K562 (cell line): Measurements from ENCODE around the gene CUL9. TPM values are rescaled to one million over a fixed set of nuclear protein-coding genes. Genes with fewer than 3 reads are reported as not detected.

Experiments
- ARID1B ChIP-seq: fragments of 450-650 bp; IDR thresholded peaks from 2 replicates; pipeline ENCODE4 v1.6.1; 2016; ENCODE audit warnings: antibody characterized with exemption, mild to moderate bottlenecking, inconsistent platforms
- ARID2 ChIP-seq: fragments of 450-650 bp; IDR thresholded peaks from 2 replicates; pipeline ENCODE4 v1.6.1; 2017; ENCODE audit warnings: antibody characterized with exemption, mild to moderate bottlenecking
- CHAMP1 ChIP-seq: fragments of 450-650 bp; IDR thresholded peaks from 2 replicates; pipeline ENCODE4 v1.6.1; 2016; ENCODE audit warnings: mild to moderate bottlenecking
- CHD4 ChIP-seq: fragments of 200-600 bp; sonication (generic); IDR thresholded peaks from 3 replicates; pipeline ENCODE4 v1.6.1; 2012; ENCODE audit warnings: low read depth, mild to moderate bottlenecking, mixed read lengths, low read length, inconsistent platforms; ENCODE audit not compliant: insufficient read depth, insufficient replicate concordance, poor library complexity, severe bottlenecking
- CREB3 ChIP-seq: fragments of 450-650 bp; conservative IDR thresholded peaks from 2 replicates; pipeline ENCODE4 v1.6.1; 2016; ENCODE audit warnings: missing genetic modification characterization, low read depth, mild to moderate bottlenecking, missing compliant biosample characterization, moderate library complexity
- CSDE1 ChIP-seq, 2 experiments: fragments of 450-650 bp; IDR thresholded peaks; 2 replicates each; pipeline ENCODE4 v1.6.1; 2016; ENCODE audit warnings: mild to moderate bottlenecking in 1 of 2
- ELF2 ChIP-seq: fragments of 250-450 bp; sonication (Bioruptor Pico); IDR thresholded peaks from 2 replicates; pipeline ENCODE4 v1.5.0; 2021; ENCODE audit warnings: mild to moderate bottlenecking
- ELF4 ChIP-seq: fragments of 450-650 bp; formaldehyde crosslinking; IDR thresholded peaks from 2 replicates; pipeline ENCODE4 v1.4.0; 2022; ENCODE audit warnings: missing genetic modification characterization
- HBP1 ChIP-seq: fragments of 450-650 bp; formaldehyde crosslinking; IDR thresholded peaks from 2 replicates; pipeline ENCODE4 v1.4.0; 2022; ENCODE audit warnings: missing genetic modification characterization
- PKNOX1 ChIP-seq: fragments of 450-650 bp; IDR thresholded peaks from 2 replicates; pipeline ENCODE4 v1.6.1; 2016
- SNIP1 ChIP-seq: fragments of 450-650 bp; IDR thresholded peaks from 2 replicates; pipeline ENCODE4 v1.7.1; 2017; ENCODE audit warnings: low read depth, mild to moderate bottlenecking
- SUPT5H ChIP-seq: fragments of 450-650 bp; IDR thresholded peaks from 2 replicates; pipeline ENCODE4 v1.6.1; 2016
- TAL1 ChIP-seq: fragments of 450-650 bp; IDR thresholded peaks from 2 replicates; pipeline ENCODE4 v1.6.1; 2016; ENCODE audit warnings: mild to moderate bottlenecking
- THRB ChIP-seq: fragments of 450-650 bp; formaldehyde crosslinking; conservative IDR thresholded peaks from 2 replicates; pipeline ENCODE4 v1.4.0; 2022; ENCODE audit warnings: mild to moderate bottlenecking, missing genetic modification characterization
- TSHZ1 ChIP-seq: fragments of 250-450 bp; sonication (Bioruptor Pico); IDR thresholded peaks from 2 replicates; pipeline ENCODE4 v1.4.0; 2020; ENCODE audit warnings: mild to moderate bottlenecking, moderate library complexity
- ZBTB2 ChIP-seq: fragments of 450-650 bp; IDR thresholded peaks from 2 replicates; pipeline ENCODE4 v1.6.1; 2016; ENCODE audit warnings: antibody characterized with exemption
- polyA plus RNA-seq, 8 experiments: library from polyadenylated mRNA; depleted of rRNA in 4 of 8; stranded (reverse) in 5 of 8; unstranded in 3 of 8; fragments of >200 nt; fragmentation: Nextera tagmentation in 2 of 8; fragmentation: Illumina TruSeq in 1 of 8; extraction: Ambion mirVana in 2 of 8; extraction: Trizol in 1 of 8; gene quantifications; 2 replicates each; pipeline versions ENCODE4 v1.2.1 to v1.2.3, GENCODE V29; 2011 to 2014; ENCODE audit warnings: inconsistent platforms in 1 of 8, missing spikeins in 1 of 8
- total RNA-seq, 7 experiments: library from RNA; depleted of rRNA in 6 of 7; stranded (reverse); fragments of >200 nt in 6 of 7; fragmentation: Illumina TruSeq in 2 of 7; extraction: Trizol in 2 of 7; gene quantifications; 2 replicates each; pipeline versions ENCODE4 v1.2.1 to v1.2.3, GENCODE V29; 2011 to 2021; ENCODE audit warnings: low replicate concordance in 1 of 7

CUL9 gene
- total and polyA plus RNA-seq, 9 of the 15 experiments (the other 6 are each of a cell fraction or from before 2014, with no cell fraction given), result 0.50 to 20.7 (median 6.6) TPM

- TF ChIP-seq ELF2 (CRISPR knock-in tag) (no peak), CHAMP1 (no peak), CHD4 (peak; percentile 11), ZBTB2 (0 out of 2 replicates have a peak, but pooled peaks have one; percentile 43), THRB (peak; percentile 69; the same call in 1 of the 2 replicates), SUPT5H (0 out of 2 replicates have a peak, but pooled peaks have one; percentile 52), TSHZ1 (CRISPR knock-in tag) (no peak), ELF4 (CRISPR knock-in tag) (0 out of 2 replicates have a peak, but pooled peaks have one; percentile 42), TAL1 (no peak), SNIP1 (no peak), PKNOX1 (peak; percentile 27; the same call in 1 of the 2 replicates), ARID1B (0 out of 2 replicates have a peak, but pooled peaks have one; percentile 9), ARID2 (no peak; the same call in 1 of the 2 replicates), CSDE1 (IDR thresholded peaks at IDR 0.05) (no peak), HBP1 (CRISPR knock-in tag) (0 out of 2 replicates have a peak, but pooled peaks have one; percentile 54), CREB3 (no peak)
These were observed 1.0 kb upstream of the CUL9 start (continued) for GRCh38 chr6:43180985-43181384.
